ENCODE results near the gene CEMIP.

The CEMIP gene

DNA sequence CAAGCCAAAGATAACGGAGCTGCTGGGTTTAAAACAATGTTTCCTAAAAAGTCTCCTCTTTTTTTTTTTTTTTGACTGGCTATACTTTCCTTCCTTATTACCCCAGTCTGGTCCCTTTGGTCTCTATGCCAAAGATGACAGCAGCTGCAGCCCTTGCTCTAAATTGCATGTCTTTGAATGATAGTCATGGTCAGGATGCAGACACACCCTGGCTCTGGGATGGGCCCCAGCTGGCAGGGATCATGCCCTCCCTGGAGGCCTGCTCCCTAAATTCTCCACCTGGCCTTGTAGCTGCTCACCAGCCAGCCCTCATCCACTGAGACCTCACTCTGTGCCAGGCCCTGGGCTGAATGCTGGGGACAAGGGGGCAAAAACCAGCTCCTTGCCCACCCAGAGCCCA lies 114.6 kb downstream of the CEMIP start:
- Mint-ChIP-seq H3K36me3 (ENCODE audit: low read depth) (peaks cover 4% of the 10 kb centered on the region), H3K4me1 (ENCODE audit: low read depth) (peaks cover 4% of the 10 kb centered on the region), H3K9me3 (peaks cover 5% of the 10 kb centered on the region), H3K4me3 (no peak overlapping the region), H3K27ac (no peak overlapping the region), H3K27me3 (ENCODE audit: low read depth) (peaks cover 3% of the 10 kb centered on the region)
- no peak for DNase-seq (ENCODE audit: low spot score)

GRCh38 chr15:80895091-80895490 lies 115.9 kb downstream of the CEMIP start:
- no peaks in the 10 kb centered on the region for H3K4me1 Mint-ChIP-seq (ENCODE audit: low read depth)
- peaks cover 3% of the 10 kb centered on the region for H3K27me3 Mint-ChIP-seq (ENCODE audit: low read depth)
- H3K36me3 Mint-ChIP-seq (ENCODE audit: low read depth), result peaks cover 4% of the 10 kb centered on the region
- no peak for DNase-seq (ENCODE audit: low spot score)
- H3K27ac Mint-ChIP-seq, result no peak overlapping the region
- H3K9me3 Mint-ChIP-seq, result peaks cover 5% of the 10 kb centered on the region
- H3K4me3 Mint-ChIP-seq, result no peak overlapping the region

DNA sequence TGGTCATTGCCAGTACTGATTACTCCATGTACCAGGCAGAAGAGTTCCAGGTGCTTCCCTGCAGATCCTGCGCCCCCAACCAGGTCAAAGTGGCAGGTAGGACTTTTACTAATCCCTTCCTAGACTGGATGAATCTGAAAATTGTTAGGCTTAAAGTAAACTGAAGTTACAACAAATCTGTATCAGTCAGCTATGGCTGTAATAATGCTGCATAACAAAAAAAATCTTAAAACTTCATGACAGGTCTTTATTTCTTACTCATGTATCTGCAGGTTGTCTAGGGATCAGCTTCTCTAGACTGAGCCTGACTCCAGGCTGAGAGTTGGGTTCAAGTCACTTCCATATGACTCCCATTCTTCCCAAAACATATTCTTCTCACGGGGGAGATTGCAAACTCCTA lies 116.8 kb downstream of the CEMIP start:
- peaks cover 2% of the 10 kb centered on the region for H3K27me3 Mint-ChIP-seq (ENCODE audit: low read depth)
- H3K4me3 Mint-ChIP-seq, result no peak overlapping the region
- no peak overlapping the region for H3K27ac Mint-ChIP-seq
- peaks cover 4% of the 10 kb centered on the region for H3K36me3 Mint-ChIP-seq (ENCODE audit: low read depth)
- H3K4me1 Mint-ChIP-seq (ENCODE audit: low read depth), result no peaks in the 10 kb centered on the region
- peaks cover 5% of the 10 kb centered on the region for H3K9me3 Mint-ChIP-seq
- DNase-seq (ENCODE audit: low spot score), result no peak

GRCh38 chr15:80898040-80898439 lies 118.9 kb downstream of the CEMIP start:
- H3K36me3 Mint-ChIP-seq (ENCODE audit: low read depth), result peaks cover 4% of the 10 kb centered on the region
- no peaks in the 10 kb centered on the region for H3K4me1 Mint-ChIP-seq (ENCODE audit: low read depth)
- H3K27ac Mint-ChIP-seq, result no peak overlapping the region
- no peak for DNase-seq (ENCODE audit: low spot score)
- peaks cover 5% of the 10 kb centered on the region for H3K9me3 Mint-ChIP-seq
- H3K27me3 Mint-ChIP-seq (ENCODE audit: low read depth), result no peaks in the 10 kb centered on the region
- H3K4me3 Mint-ChIP-seq, result no peak overlapping the region

DNA sequence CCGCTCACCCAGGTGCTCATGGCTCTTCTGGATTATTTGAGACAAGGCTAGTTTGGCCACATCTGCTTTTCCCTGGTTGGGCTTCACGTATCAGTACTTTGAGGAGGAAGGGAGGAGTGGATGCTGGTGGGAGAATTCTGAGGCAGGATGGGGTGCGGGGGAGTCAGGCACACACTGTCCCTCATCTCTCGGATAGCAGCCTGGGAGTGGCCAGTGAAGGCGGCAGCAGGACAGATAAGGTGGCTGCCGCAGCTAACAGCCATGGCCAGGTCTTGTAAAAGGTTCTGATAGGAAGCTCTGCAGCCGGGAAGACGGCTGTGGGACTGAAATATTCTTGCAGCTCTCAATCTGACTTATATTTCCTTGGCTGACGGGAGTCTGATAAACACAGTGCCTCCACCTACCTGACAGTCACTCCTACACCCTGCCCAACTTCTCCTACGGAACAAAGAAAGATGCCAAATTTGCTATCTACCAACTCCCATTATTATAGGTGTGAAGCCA lies 123.2 kb downstream of the CEMIP start:
- no peaks in the 10 kb centered on the region for H3K36me3 Mint-ChIP-seq (ENCODE audit: low read depth)
- no peaks in the 10 kb centered on the region for H3K27me3 Mint-ChIP-seq (ENCODE audit: low read depth)

GRCh38 chr15:80904998-80905397 lies 125.8 kb downstream of the CEMIP start:
- DNase-seq (ENCODE audit: low spot score), result no peak
- no peaks in the 10 kb centered on the region for H3K36me3 Mint-ChIP-seq (ENCODE audit: low read depth)
- H3K4me3 Mint-ChIP-seq, result no peak overlapping the region
- H3K27ac Mint-ChIP-seq, result no peak overlapping the region
- no peaks in the 10 kb centered on the region for H3K9me3 Mint-ChIP-seq
- no peaks in the 10 kb centered on the region for H3K27me3 Mint-ChIP-seq (ENCODE audit: low read depth)
- H3K4me1 Mint-ChIP-seq (ENCODE audit: low read depth), result no peaks in the 10 kb centered on the region

More for the DNA sequence above, 123.2 kb downstream of the CEMIP start:
- Mint-ChIP-seq H3K9me3 (no peaks in the 10 kb centered on the region), H3K27ac (no peak overlapping the region), H3K4me3 (no peak overlapping the region), H3K4me1 (ENCODE audit: low read depth) (no peaks in the 10 kb centered on the region)
- no peak for DNase-seq (ENCODE audit: low spot score)

GRCh38 chr15:80906159-80906766 lies 127.1 kb downstream of the CEMIP start:
- Mint-ChIP-seq H3K4me3 (no peak overlapping the region), H3K36me3 (ENCODE audit: low read depth) (no peaks in the 10 kb centered on the region), H3K27me3 (ENCODE audit: low read depth) (no peaks in the 10 kb centered on the region), H3K4me1 (ENCODE audit: low read depth) (no peaks in the 10 kb centered on the region), H3K9me3 (no peaks in the 10 kb centered on the region), H3K27ac (no peak overlapping the region)
- DNase-seq (ENCODE audit: low spot score), result no peak

- H3K9me3 Mint-ChIP-seq, result no peaks in the 10 kb centered on the region
- no peaks in the 10 kb centered on the region for H3K4me1 Mint-ChIP-seq (ENCODE audit: low read depth)
- no peak overlapping the region for H3K4me3 Mint-ChIP-seq
- no peak for DNase-seq (ENCODE audit: low spot score)
- H3K27ac Mint-ChIP-seq, result no peak overlapping the region
- no peaks in the 10 kb centered on the region for H3K27me3 Mint-ChIP-seq (ENCODE audit: low read depth)
- no peaks in the 10 kb centered on the region for H3K36me3 Mint-ChIP-seq (ENCODE audit: low read depth)
Measured at GRCh38 chr15:80911821-80912220, 132.7 kb downstream of the CEMIP start.

DNA sequence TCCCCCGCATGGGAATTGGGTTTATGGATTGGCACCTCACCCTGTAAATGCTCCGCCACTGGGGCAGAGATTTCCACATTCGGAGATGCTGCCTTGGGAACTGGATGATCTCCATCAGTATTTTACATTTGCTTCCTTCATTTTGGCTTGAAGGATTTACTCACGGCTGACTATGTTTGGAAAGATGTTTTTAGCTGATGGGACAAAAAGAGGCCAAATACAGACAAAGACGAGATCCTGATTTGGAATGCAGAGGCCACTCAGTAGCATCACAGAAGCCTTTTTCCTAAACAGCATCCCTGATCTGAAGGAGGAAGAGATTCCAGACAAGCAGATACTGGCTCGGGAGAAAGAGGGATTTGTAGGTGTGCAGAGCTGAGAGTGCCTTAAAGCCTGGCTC lies 133.5 kb downstream of the CEMIP start:
- Mint-ChIP-seq H3K9me3 (no peaks in the 10 kb centered on the region), H3K4me3 (no peak overlapping the region), H3K27me3 (ENCODE audit: low read depth) (no peaks in the 10 kb centered on the region), H3K27ac (no peak overlapping the region), H3K4me1 (ENCODE audit: low read depth) (no peaks in the 10 kb centered on the region), H3K36me3 (ENCODE audit: low read depth) (no peaks in the 10 kb centered on the region)
- no peak for DNase-seq (ENCODE audit: low spot score)

DNA sequence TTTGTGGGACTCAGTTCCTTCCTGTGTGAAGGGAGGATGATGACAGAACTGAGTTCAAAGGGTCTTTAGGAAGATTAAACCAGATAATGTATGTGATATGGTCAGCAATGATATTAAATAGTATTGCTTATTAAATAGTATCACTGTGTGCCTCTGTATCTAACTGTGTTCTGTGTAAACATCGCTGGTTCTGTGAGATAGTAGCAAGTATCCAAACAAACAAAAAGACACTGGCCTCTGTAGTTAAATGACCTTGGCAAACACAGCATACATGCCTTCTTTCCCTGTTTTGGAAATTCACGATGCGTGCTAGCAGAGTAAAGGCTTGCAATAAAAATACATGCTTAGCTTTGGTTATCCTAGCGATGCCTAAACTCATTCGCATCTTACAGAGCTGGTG lies 134.4 kb downstream of the CEMIP start:
- no peak overlapping the region for H3K27ac Mint-ChIP-seq
- H3K27me3 Mint-ChIP-seq (ENCODE audit: low read depth), result no peaks in the 10 kb centered on the region
- no peaks in the 10 kb centered on the region for H3K9me3 Mint-ChIP-seq
- no peaks in the 10 kb centered on the region for H3K4me1 Mint-ChIP-seq (ENCODE audit: low read depth)
- DNase-seq (ENCODE audit: low spot score), result no peak
- no peak overlapping the region for H3K4me3 Mint-ChIP-seq
- no peaks in the 10 kb centered on the region for H3K36me3 Mint-ChIP-seq (ENCODE audit: low read depth)

DNA sequence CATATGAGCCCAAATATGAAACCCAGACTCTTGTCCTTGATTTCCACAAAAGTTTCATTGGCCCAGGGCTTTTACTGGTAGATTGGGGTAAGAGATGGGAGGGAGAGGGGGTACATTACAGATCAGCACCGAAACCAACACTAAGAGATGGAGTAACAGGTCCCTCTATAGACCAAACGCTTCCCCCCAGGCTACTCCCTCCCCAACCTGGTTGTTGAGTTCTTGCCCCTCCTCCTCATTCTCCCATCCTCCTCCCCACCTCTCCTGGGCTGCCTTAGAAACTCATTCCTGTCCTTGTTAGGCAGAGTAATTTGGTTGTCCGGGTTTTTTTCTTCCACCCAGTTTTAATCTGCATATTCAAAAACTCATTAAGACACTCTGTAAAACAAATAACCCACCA lies 136.3 kb downstream of the CEMIP start:
- Mint-ChIP-seq H3K4me3 (no peak overlapping the region), H3K36me3 (ENCODE audit: low read depth) (no peaks in the 10 kb centered on the region), H3K27me3 (ENCODE audit: low read depth) (no peaks in the 10 kb centered on the region), H3K27ac (no peak overlapping the region), H3K4me1 (ENCODE audit: low read depth) (peaks cover 8% of the 10 kb centered on the region), H3K9me3 (no peaks in the 10 kb centered on the region)
- DNase-seq (ENCODE audit: low spot score), result no peak

DNA sequence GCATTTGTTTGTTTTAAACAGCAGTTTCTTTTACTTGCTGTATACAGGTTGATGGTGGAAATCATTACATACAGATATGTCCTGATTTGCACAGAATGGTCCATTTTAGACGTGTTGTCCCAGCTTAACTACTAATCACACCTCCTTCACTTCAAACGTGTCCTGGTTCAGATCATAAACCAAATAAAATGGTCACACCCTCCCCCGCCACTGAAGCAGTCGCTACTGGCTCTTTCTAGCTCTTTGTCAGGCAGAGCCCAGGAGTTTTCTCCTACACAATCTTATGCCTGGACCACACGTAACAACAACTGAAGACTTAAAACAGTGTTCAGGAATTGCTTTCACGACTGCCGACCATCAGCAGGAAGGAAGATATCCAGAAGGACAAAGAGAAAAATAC lies 136.9 kb downstream of the CEMIP start:
- no peaks in the 10 kb centered on the region for H3K27me3 Mint-ChIP-seq (ENCODE audit: low read depth)
- H3K27ac Mint-ChIP-seq, result no peak overlapping the region
- H3K9me3 Mint-ChIP-seq, result no peaks in the 10 kb centered on the region

DNA sequence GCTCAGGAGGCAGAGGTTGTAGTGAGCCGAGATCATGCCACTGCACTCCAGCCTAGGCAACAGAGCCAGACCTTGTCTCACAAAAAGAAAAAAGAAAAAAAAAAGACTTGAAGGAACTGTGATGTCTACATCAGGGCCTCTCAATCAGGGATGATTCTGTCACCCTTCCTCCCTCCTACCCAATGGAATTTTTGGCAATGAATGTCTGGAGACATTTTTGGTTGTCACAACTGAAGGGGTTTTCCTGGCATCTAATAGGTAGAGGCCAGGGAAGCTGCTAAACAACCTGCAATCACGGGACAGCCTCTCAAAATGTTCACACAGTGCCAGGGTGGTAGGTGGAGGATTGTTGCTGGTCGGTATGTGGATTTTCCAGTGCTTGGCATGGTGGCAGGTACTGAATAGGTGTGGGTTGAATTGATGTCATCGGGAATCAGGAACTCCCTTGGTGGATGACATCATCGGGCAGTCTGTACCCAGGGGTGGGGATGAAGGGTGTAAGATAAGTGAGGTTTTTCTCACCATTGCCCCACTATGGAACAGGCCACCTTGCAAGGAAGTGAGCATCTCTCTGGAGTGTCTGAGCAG lies 139.1 kb downstream of the CEMIP start:
- DNase-seq (ENCODE audit: low spot score), result no peak
- Mint-ChIP-seq H3K9me3 (no peaks in the 10 kb centered on the region), H3K4me3 (no peak overlapping the region), H3K4me1 (ENCODE audit: low read depth) (peaks cover 13% of the 10 kb centered on the region), H3K27ac (no peak overlapping the region), H3K27me3 (ENCODE audit: low read depth) (no peaks in the 10 kb centered on the region), H3K36me3 (ENCODE audit: low read depth) (no peaks in the 10 kb centered on the region)

More for the DNA sequence above, 136.9 kb downstream of the CEMIP start:
- no peak overlapping the region for H3K4me3 Mint-ChIP-seq
- DNase-seq (ENCODE audit: low spot score), result no peak
- H3K4me1 Mint-ChIP-seq (ENCODE audit: low read depth), result peaks cover 13% of the 10 kb centered on the region
- no peaks in the 10 kb centered on the region for H3K36me3 Mint-ChIP-seq (ENCODE audit: low read depth)

DNA sequence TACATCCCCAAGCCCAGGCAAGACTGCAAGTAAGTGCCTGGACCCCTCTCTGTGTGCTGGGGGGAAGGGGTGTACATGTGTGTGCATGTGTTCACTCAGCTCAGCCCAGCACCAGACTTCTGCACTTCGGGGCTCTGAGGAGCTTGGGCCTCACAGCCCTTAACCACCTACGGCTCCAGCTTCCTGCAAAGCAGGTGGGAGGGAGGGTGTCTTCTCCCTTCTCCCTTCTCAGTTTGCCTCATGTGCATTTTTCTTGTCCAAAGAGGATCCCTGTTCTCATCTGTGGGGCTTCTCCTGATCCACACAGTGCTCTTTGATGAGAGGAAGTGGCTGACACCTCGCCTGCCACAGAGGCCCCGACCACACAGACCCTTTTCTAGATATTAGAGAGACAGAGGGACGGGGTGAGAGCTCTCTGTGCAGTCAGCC lies 141.1 kb downstream of the CEMIP start:
- DNase-seq (ENCODE audit: low spot score), result peak; percentile 16
- peak overlapping the region; percentile 21 for H3K4me3 Mint-ChIP-seq
- H3K27me3 Mint-ChIP-seq (ENCODE audit: low read depth), result no peaks in the 10 kb centered on the region
- H3K27ac Mint-ChIP-seq, result no peak overlapping the region
- H3K9me3 Mint-ChIP-seq, result no peaks in the 10 kb centered on the region
- H3K36me3 Mint-ChIP-seq (ENCODE audit: low read depth), result no peaks in the 10 kb centered on the region
- peaks cover 13% of the 10 kb centered on the region for H3K4me1 Mint-ChIP-seq (ENCODE audit: low read depth)
